K562 (cell line): ENCODE data around the gene AHI1. TPM values are rescaled to one million over a fixed set of nuclear protein-coding genes. Genes with fewer than 3 reads are reported as not detected.

Experiments
- ELF1 ChIP-seq: fragments of 200-800 bp; sonication (Bioruptor generic); IDR thresholded peaks from 2 replicates; pipeline ENCODE4 v1.6.1; 2016; ENCODE audit warnings: missing genetic modification characterization, missing compliant biosample characterization
- ETV6 ChIP-seq, 3 experiments: fragments of 150-350 bp in 1 of 3; sonication (generic) in 1 of 3; formaldehyde crosslinking in 1 of 3; IDR thresholded peaks; 2 replicates each; pipeline versions ENCODE4 v1.6.1 to v1.8.0; 2014 to 2022; ENCODE audit warnings: borderline replicate concordance in 2 of 3, low read depth in 2 of 3, antibody characterized with exemption in 1 of 3, low read length in 1 of 3, mild to moderate bottlenecking in 1 of 3, missing genetic modification reagents in 1 of 3
- FIP1L1 ChIP-seq: fragments of 200-400 bp; formaldehyde crosslinking; IDR thresholded peaks from 2 replicates; pipeline ENCODE4 v1.6.1; 2018; ENCODE audit warnings: mild to moderate bottlenecking, low read depth, low read length; ENCODE audit not compliant: poor library complexity, severe bottlenecking
- GTF2E2 ChIP-seq: fragments of 200-800 bp; sonication (Bioruptor generic); IDR thresholded peaks from 2 replicates; pipeline ENCODE4 v1.6.1; 2016; ENCODE audit warnings: missing genetic modification characterization, missing compliant biosample characterization
- HDAC1 ChIP-seq, 2 experiments: fragments of 450-650 bp; IDR thresholded peaks; 2 replicates each; pipeline ENCODE4 v1.6.1; 2016 to 2017; ENCODE audit warnings: inconsistent platforms in 1 of 2, mild to moderate bottlenecking in 1 of 2, moderate library complexity in 1 of 2
- KAT7 ChIP-seq: sonication (generic); formaldehyde crosslinking; IDR thresholded peaks from 2 replicates; pipeline ENCODE4 v1.8.0; 2022; ENCODE audit warnings: missing genetic modification reagents, mild to moderate bottlenecking, borderline replicate concordance
- MBD2 ChIP-seq: sonication (generic); IDR thresholded peaks from 2 replicates; pipeline ENCODE4 v1.6.1; 2016; ENCODE audit warnings: low read depth, borderline replicate concordance
- PTBP1 ChIP-seq: fragments of 200-400 bp; formaldehyde crosslinking; IDR thresholded peaks from 2 replicates; pipeline ENCODE4 v1.6.1; 2017; ENCODE audit warnings: low read depth, low read length
- PTTG1 ChIP-seq: fragments of 450-650 bp; IDR thresholded peaks from 2 replicates; pipeline ENCODE4 v1.6.1; 2016; ENCODE audit warnings: low read depth, mild to moderate bottlenecking, missing genetic modification characterization, missing compliant biosample characterization
- PYGO2 ChIP-seq: fragments of 450-650 bp; IDR thresholded peaks from 2 replicates; pipeline ENCODE4 v1.6.1; 2016; ENCODE audit warnings: mild to moderate bottlenecking, missing genetic modification characterization, moderate library complexity, missing compliant biosample characterization
- TAF1 ChIP-seq: IDR thresholded peaks from 2 replicates; pipeline ENCODE4 v1.6.1; 2011; ENCODE audit warnings: mild to moderate bottlenecking, low read length, moderate library complexity; ENCODE audit not compliant: insufficient read depth, control insufficient read depth, severe bottlenecking; ENCODE audit errors: extremely low read depth
- TCF3 ChIP-seq: sonication (generic); formaldehyde crosslinking; IDR thresholded peaks from 2 replicates; pipeline ENCODE4 v1.4.0; 2020; ENCODE audit warnings: mild to moderate bottlenecking, missing genetic modification reagents
- TEAD2 ChIP-seq: fragments of 450-650 bp; IDR thresholded peaks from 2 replicates; pipeline ENCODE4 v1.6.1; 2016; ENCODE audit warnings: missing genetic modification characterization, control low read depth, missing compliant biosample characterization
- ZBTB49 ChIP-seq: sonication (generic); formaldehyde crosslinking; IDR thresholded peaks from 2 replicates; pipeline ENCODE4 v1.8.0; 2022; ENCODE audit warnings: missing genetic modification reagents, mild to moderate bottlenecking, borderline replicate concordance
- ZNF311 ChIP-seq: fragments of 250-450 bp; sonication (Bioruptor Pico); IDR thresholded peaks from 2 replicates; pipeline ENCODE4 v1.4.0; 2020; ENCODE audit warnings: mild to moderate bottlenecking, moderate library complexity
- ZNF324 ChIP-seq: fragments of 250-450 bp; sonication (Bioruptor Pico); IDR thresholded peaks from 2 replicates; pipeline ENCODE4 v1.4.0; 2020; ENCODE audit warnings: mild to moderate bottlenecking
- ZNF766 ChIP-seq: fragments of 200-800 bp; sonication (Bioruptor generic); conservative IDR thresholded peaks from 2 replicates; pipeline ENCODE4 v1.6.1; 2016; ENCODE audit warnings: missing genetic modification characterization, missing compliant biosample characterization
- polyA plus RNA-seq, 8 experiments: library from polyadenylated mRNA; depleted of rRNA in 4 of 8; stranded (reverse) in 5 of 8; unstranded in 3 of 8; fragments of >200 nt; fragmentation: Nextera tagmentation in 2 of 8; fragmentation: Illumina TruSeq in 1 of 8; extraction: Ambion mirVana in 2 of 8; extraction: Trizol in 1 of 8; gene quantifications; 2 replicates each; pipeline versions ENCODE4 v1.2.1 to v1.2.3, GENCODE V29; 2011 to 2014; ENCODE audit warnings: inconsistent platforms in 1 of 8, missing spikeins in 1 of 8
- total RNA-seq, 7 experiments: library from RNA; depleted of rRNA in 6 of 7; stranded (reverse); fragments of >200 nt in 6 of 7; fragmentation: Illumina TruSeq in 2 of 7; extraction: Trizol in 2 of 7; gene quantifications; 2 replicates each; pipeline versions ENCODE4 v1.2.1 to v1.2.3, GENCODE V29; 2011 to 2021; ENCODE audit warnings: low replicate concordance in 1 of 7
- TF ChIP-seq, protein P1 (sequence below): sonication (generic); formaldehyde crosslinking; IDR thresholded peaks from 2 replicates; pipeline ENCODE4 v1.8.0; 2022; ENCODE audit warnings: mild to moderate bottlenecking, missing genetic modification reagents

AHI1 gene
- total and polyA plus RNA-seq, 9 of the 15 experiments (the other 6 are each of a cell fraction or from before 2014, with no cell fraction given) = 24.7 to 54.9 (median 32.2) TPM

- TF ChIP-seq ELF1 (tag) = no peak
- TF ChIP-seq MBD2 = 0 out of 2 replicates have a peak, but pooled peaks have one; percentile 22
- TF ChIP-seq ZBTB49 (CRISPR knock-in tag) = no peak
- TF ChIP-seq TAF1 = peak; percentile 35
- TF ChIP-seq ZNF311 (CRISPR knock-in tag) = no peak
- TF ChIP-seq, protein P1, sequence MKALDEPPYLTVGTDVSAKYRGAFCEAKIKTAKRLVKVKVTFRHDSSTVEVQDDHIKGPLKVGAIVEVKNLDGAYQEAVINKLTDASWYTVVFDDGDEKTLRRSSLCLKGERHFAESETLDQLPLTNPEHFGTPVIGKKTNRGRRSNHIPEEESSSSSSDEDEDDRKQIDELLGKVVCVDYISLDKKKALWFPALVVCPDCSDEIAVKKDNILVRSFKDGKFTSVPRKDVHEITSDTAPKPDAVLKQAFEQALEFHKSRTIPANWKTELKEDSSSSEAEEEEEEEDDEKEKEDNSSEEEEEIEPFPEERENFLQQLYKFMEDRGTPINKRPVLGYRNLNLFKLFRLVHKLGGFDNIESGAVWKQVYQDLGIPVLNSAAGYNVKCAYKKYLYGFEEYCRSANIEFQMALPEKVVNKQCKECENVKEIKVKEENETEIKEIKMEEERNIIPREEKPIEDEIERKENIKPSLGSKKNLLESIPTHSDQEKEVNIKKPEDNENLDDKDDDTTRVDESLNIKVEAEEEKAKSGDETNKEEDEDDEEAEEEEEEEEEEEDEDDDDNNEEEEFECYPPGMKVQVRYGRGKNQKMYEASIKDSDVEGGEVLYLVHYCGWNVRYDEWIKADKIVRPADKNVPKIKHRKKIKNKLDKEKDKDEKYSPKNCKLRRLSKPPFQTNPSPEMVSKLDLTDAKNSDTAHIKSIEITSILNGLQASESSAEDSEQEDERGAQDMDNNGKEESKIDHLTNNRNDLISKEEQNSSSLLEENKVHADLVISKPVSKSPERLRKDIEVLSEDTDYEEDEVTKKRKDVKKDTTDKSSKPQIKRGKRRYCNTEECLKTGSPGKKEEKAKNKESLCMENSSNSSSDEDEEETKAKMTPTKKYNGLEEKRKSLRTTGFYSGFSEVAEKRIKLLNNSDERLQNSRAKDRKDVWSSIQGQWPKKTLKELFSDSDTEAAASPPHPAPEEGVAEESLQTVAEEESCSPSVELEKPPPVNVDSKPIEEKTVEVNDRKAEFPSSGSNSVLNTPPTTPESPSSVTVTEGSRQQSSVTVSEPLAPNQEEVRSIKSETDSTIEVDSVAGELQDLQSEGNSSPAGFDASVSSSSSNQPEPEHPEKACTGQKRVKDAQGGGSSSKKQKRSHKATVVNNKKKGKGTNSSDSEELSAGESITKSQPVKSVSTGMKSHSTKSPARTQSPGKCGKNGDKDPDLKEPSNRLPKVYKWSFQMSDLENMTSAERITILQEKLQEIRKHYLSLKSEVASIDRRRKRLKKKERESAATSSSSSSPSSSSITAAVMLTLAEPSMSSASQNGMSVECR (CRISPR knock-in tag) = no peak
- TF ChIP-seq PTBP1 = no peak
- TF ChIP-seq ZNF766 (CRISPR knock-in tag) = peak; percentile 13
- TF ChIP-seq ZNF324 = no peak
- peak; percentile 82; the same call in 1 of the 2 replicates for TF ChIP-seq KAT7
- no peak for TF ChIP-seq FIP1L1
- peak in 1 of 2 experiments; percentile 60; a peak in 1 of 4 replicates for TF ChIP-seq ETV6 (IDR thresholded peaks at IDR 0.05; ENCODE audit: borderline replicate concordance in 1 of 2, low read depth in 2 of 2, low read length in 1 of 2)
- TF ChIP-seq ETV6 (CRISPR knock-in tag; IDR thresholded peaks at IDR 0.05; ENCODE audit: borderline replicate concordance) = no peak
- no peak for TF ChIP-seq TEAD2 (tag)
- peak; percentile 92 for TF ChIP-seq TCF3 (CRISPR knock-in tag)
- TF ChIP-seq PYGO2 (tag) = no peak
- peak in 1 of 2 experiments; percentile 41; a peak in 1 of 4 replicates for TF ChIP-seq HDAC1 (IDR thresholded peaks at IDR 0.05)
- TF ChIP-seq PTTG1 (tag) = 0 out of 2 replicates have a peak, but pooled peaks have one; percentile 42
- TF ChIP-seq GTF2E2 = peak; percentile 19; the same call in 1 of the 2 replicates
These were observed 176.6 kb downstream of the AHI1 start (continued) for GRCh38 chr6:135320721-135321621.
